GM12878 (cell line): Measurements from ENCODE around the gene ERMN. TPM values are rescaled to one million over a fixed set of nuclear protein-coding genes. Genes with fewer than 3 reads are reported as not detected.

Experiments
- STAT1 ChIP-seq: fragments of 450-650 bp; conservative IDR thresholded peaks from 2 replicates; pipeline ENCODE4 v1.6.1; 2014; ENCODE audit warnings: antibody characterized with exemption, mild to moderate bottlenecking
- WRNIP1 ChIP-seq: IDR thresholded peaks from 2 replicates; pipeline ENCODE4 v1.6.1; 2011; ENCODE audit warnings: low read depth, low read length, improper control_type of control experiment, borderline replicate concordance
- polyA plus RNA-seq, 11 experiments: library from polyadenylated mRNA; depleted of rRNA in 4 of 11; unstranded in 6 of 11; stranded (reverse) in 5 of 11; fragments of >200 nt; fragmentation: Nextera tagmentation in 4 of 11; fragmentation: Illumina TruSeq in 1 of 11; extraction: Ambion mirVana in 4 of 11; extraction: Trizol in 1 of 11; gene quantifications; 1 replicate in 1 of 11; 2 replicates in 10 of 11; pipeline versions ENCODE4 v1.2.1 to v1.2.3, GENCODE V29; 2011 to 2016; ENCODE audit warnings: inconsistent platforms in 2 of 11, missing spikeins in 2 of 11, low read depth in 1 of 11
- total RNA-seq, 4 experiments: library from RNA; depleted of rRNA in 3 of 4; stranded (reverse); fragments of >200 nt in 3 of 4; fragmentation: Illumina TruSeq in 1 of 4; extraction: Trizol in 1 of 4; gene quantifications; 2 replicates each; pipeline versions ENCODE4 v1.2.1 to v1.2.3, GENCODE V29; 2013 to 2021

Gene ERMN
- total and polyA plus RNA-seq, 10 of the 15 experiments (the other 5 are each of a cell fraction or from before 2014, with no cell fraction given): 0.26 to 5.3 (median 1.5) TPM

- TF ChIP-seq STAT1 (no peak), WRNIP1 (no peak)
Observed at GRCh38 chr2:157269060-157269459, 56.6 kb downstream of the ERMN start (continued).

Other genes with a start within 250 kb of the ERMN start
- under 0.01 TPM in 1 of 2 replicates, not detected in the other for gene GALNT5, start 68.1 kb downstream of the ERMN start, total RNA-seq (2014; rRNA removed)
- not detected in 2 replicates for gene GALNT5, start 68.1 kb downstream of the ERMN start, total RNA-seq (2014; rRNA removed; fragmentation: Illumina TruSeq; extraction: Trizol)
- 0.05 and 0.08 TPM in 2 replicates for gene GALNT5, start 68.1 kb downstream of the ERMN start, total RNA-seq (2021)
- 0.01 and 0.03 TPM in 2 replicates for gene GALNT5, start 68.1 kb downstream of the ERMN start, polyA plus RNA-seq (2011; rRNA removed)
- gene GALNT5, start 68.1 kb downstream of the ERMN start, polyA plus RNA-seq (2014; fragmentation: Illumina TruSeq; extraction: Trizol): not detected in 2 replicates
- not detected for gene GALNT5, start 68.1 kb downstream of the ERMN start, polyA plus RNA-seq (2014; fragmentation: Nextera tagmentation; extraction: Ambion mirVana)
- gene GALNT5, start 68.1 kb downstream of the ERMN start, polyA plus RNA-seq (2014; rRNA removed): 0.03 TPM in 1 of 2 replicates, not detected in the other
- under 1 TPM; 0.03 to 0.25 TPM for gene GALNT5, start 68.1 kb downstream of the ERMN start, polyA plus RNA-seq (2016; fragmentation: Nextera tagmentation; extraction: Ambion mirVana)
- gene CYTIP, start 118.3 kb upstream of the ERMN start, total RNA-seq (2014; rRNA removed): 73.6 and 74.4 TPM in 2 replicates
- gene CYTIP, start 118.3 kb upstream of the ERMN start, total RNA-seq (2014; rRNA removed; fragmentation: Illumina TruSeq; extraction: Trizol): 94.2 and 97.1 TPM in 2 replicates
- gene CYTIP, start 118.3 kb upstream of the ERMN start, total RNA-seq (2021): 63.7 and 64.9 TPM in 2 replicates
- 178 and 213 TPM in 2 replicates for gene CYTIP, start 118.3 kb upstream of the ERMN start, polyA plus RNA-seq (2011; rRNA removed)
- gene CYTIP, start 118.3 kb upstream of the ERMN start, polyA plus RNA-seq (2014; fragmentation: Illumina TruSeq; extraction: Trizol): 71.4 and 99.2 TPM in 2 replicates
- gene CYTIP, start 118.3 kb upstream of the ERMN start, polyA plus RNA-seq (2014; fragmentation: Nextera tagmentation; extraction: Ambion mirVana): 10 to 100 TPM; 71.6 to 75.4 TPM
- gene CYTIP, start 118.3 kb upstream of the ERMN start, polyA plus RNA-seq (2014; rRNA removed): 51.2 and 55.1 TPM in 2 replicates
- 10 to 100 TPM; 73.2 to 76.5 TPM for gene CYTIP, start 118.3 kb upstream of the ERMN start, polyA plus RNA-seq (2016; fragmentation: Nextera tagmentation; extraction: Ambion mirVana)